Stimulated activated CD4-positive, alpha-beta T cell treated with anti-CD3 and anti-CD28 coated beads, Interleukin-12 subunit alpha, Interleukin-12 subunit beta, amount 100 ng/mL, for 48 hours (primary cell): ENCODE results near the gene FIGNL2.
A peak's percentile ranks its signal among the peaks of the same experiment; 100 is the strongest.
"Not testable (repeated sequence)": the region's sequence is repeated elsewhere in the genome, so short reads cannot be mapped to it uniquely, and the experiment has no call there.

ENCODE experiments used
- DNase-seq, 3 donors: peaks; one replicate each; pipeline ENCODE4 v3.0.0-alpha.2; 2020; ENCODE audit warnings: low read depth in 2 of 3, low spot score in 1 of 3

FIGNL2 gene

GRCh38 chr12:51818086-51818485, 30.4 kb downstream of the FIGNL2 start:
- no peak for DNase-seq

DNA sequence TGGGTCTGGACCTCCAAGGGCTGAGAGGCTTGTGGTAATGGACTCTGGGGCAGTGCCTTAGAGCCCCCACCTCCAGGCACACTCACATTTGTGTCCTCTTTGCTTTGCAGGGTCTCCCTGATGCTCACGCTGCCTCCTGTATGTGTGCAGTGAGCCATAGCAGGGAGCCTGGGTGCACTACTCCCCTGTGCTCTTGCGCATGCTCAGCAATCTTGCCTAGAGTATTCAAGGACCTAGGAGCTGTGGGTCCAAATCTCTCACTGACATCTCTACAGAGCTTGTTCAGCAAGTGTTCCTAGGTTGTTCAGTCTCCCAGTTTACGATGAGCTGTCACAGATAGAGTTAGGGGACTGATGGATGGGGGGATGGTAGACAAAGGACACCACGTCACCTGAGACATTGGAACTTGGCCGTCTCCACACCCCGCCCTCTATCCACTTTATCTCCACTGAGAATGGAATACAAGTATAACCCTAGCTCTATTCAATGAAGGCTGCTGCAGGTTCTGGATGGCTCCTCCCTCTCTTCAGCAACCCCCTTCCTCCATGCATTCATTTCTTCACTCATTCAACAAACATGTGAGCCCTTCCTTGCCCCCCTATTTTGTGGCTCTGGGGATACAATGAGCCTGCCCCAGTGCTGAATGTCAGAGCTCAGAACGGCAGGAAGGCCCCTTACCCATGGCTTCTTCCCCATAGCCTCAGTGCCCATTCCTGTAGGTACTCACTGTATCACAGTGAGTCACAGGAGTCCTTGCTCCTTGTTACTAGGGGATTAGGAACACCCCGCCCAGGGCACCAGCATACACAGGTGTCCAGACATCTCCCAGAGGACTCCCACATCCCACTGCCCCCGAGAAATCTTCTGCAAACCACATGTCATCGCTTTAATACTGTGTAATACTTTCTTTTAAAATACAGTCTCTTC, 31.2 kb downstream of the FIGNL2 start:
- DNase-seq: no peak

DNA sequence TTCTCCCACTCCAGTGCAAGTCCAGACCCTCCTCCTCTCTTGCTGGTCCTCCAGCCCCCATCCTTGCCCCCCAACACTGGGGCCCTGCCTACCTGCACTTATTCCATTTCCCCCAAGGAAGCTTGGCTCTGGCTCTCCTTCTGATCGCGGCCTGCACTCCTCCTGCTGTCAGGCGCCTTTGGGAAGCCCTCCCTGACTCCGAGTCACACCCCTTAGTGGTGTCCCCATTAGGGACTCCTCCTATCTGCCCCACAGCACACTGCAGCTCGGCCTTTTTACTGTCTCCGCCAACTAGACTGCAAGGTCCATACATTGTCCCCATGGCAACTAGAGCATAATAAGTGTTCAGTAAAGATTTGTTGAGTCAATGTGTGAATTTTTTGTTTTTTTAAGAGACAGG, 32.9 kb downstream of the FIGNL2 start:
- no peak for DNase-seq

DNA sequence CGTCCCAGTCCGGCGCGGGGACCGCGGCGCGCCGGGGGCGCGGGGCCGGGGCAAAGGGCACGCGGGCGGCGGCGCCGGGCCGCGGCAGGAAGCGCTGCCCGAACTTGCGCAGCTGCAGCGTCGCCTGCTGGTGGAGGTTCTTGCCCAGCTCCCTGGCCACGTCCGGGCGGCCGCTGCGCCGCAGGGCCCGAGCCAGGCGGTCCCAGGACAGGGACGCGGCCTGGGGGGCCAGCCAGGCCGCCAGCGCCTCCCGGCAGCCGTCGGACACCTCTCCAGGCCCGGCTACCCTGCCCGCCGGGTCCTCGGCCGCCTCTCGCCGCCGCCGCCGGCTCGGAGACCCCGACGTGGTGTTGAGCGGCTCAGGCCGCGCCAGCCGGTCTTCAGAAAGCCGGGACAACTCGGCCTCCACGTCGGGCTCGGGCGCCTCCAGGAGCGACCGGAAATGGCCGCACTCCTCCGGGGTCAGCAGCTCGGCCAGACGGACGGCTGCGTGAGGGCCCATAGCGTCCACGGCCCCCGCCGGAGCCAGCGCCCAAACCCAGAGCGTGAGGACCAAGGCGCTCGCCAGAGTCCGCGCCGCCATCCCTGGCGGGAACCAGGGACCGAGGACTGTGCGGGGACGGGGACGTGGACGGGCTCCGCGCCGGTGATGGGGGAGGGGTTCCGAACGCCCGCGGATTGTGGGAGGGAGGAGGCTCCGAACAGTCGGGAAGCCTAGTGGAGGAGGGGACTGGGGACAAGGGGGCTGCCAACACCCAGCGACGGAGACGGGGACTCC, 34.0 kb downstream of the FIGNL2 start:
- peak in 2 of 3 donors; percentile 54 to 61 for DNase-seq

DNA sequence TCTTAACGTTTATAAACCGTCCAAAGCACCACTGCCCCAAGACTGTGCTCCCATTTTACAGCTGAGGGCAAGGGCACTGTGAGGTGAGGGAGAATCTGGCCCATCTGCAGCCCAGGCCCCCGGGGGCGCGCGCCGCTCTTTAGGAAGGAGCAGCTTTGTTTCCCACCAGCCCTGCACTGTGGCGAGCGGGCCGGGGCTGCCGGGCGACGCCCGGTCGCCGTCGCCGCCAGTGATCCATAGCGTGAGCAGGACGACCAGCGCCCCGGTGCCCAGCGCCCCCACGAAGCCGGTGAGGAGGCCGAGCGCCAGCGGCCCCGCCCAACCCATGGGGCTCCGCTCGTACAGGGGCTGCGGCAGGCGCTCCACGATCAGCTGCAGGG, 34.6 kb downstream of the FIGNL2 start:
- DNase-seq: no peak

GRCh38 chr12:51812871-51813270, 35.6 kb downstream of the FIGNL2 start:
- no peak for DNase-seq

- DNase-seq: no peak
Measured at GRCh38 chr12:51811203-51812202, 37.0 kb downstream of the FIGNL2 start.

DNA sequence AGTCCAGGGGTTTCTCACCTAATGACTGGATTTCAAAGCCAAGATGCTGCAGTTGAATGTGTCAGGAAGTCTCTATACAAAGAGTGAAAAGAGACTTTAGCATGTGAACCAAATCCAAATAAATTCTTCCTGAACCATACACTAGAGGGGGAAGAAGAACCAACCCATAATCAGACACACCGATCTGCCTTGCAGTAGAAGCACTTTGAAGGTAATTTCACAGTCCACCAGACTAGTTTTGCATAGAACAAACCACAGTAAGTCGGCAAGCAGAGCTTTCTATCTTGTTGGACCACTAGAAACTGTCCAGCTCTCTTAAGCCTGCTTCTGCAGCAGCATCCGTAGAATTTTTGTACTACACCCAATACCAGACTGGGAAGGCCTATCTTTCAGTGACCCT, 39.3 kb downstream of the FIGNL2 start:
- DNase-seq: no peak

DNA sequence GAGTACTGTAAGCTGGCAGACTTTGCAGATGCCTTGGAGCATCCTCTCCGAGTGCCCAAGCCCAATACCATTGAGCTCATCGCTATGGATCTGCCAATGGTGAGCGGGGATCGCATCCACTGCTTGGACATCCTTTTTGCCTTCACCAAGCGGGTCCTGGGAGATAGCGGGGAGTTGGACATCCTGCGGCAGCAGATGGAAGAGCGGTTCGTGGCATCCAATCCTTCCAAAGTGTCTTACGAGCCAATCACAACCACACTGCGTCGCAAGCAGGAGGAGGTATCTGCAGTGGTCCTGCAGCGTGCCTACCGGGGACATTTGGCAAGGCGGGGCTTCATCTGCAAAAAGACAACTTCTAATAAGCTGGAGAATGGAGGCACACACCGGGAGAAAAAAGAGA, 41.6 kb downstream of the FIGNL2 start:
- DNase-seq: no peak

- no peak for DNase-seq
Measured at GRCh38 chr12:51801027-51801426, 47.5 kb downstream of the FIGNL2 start.

GRCh38 chr12:51798501-51798900, 50.0 kb downstream of the FIGNL2 start:
- DNase-seq: no peak

DNA sequence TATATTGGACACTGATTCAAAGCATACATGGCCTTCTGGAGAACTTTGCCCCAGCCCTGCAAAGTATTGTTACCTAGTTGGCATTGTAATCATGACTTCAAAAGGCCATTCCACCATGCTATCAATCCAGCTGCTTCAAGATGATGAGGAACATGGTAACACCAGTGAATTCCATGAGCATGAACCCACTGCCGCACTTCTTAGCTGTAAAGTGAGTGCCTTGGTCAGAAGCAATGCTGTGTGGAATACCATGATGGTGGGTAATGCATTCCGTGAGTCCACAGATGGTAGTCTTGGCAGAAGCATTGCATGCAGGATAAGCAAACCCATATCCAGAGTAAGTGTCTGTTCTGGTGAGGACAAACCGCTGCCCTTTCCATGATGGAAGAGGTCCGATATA, 50.5 kb downstream of the FIGNL2 start:
- not testable (repeated sequence) for DNase-seq

DNA sequence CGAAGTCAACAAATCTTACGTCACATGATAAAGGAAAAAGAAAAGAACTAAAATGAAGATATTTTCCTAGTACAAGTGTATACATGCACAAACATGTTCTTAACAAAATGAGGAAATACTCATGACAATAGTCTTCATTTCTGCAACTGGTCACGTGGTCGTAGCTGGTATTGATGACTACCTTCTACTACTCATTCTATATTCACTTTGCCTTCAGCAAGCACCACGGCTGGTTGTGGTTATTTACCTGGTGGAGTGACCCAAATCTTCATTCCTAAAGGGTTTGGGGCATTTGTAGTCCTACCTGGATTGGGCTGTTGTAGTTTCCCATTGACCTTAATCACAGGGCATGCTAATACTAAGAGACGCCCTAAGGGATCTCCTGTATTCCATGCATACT, 51.2 kb downstream of the FIGNL2 start:
- DNase-seq: no peak

DNA sequence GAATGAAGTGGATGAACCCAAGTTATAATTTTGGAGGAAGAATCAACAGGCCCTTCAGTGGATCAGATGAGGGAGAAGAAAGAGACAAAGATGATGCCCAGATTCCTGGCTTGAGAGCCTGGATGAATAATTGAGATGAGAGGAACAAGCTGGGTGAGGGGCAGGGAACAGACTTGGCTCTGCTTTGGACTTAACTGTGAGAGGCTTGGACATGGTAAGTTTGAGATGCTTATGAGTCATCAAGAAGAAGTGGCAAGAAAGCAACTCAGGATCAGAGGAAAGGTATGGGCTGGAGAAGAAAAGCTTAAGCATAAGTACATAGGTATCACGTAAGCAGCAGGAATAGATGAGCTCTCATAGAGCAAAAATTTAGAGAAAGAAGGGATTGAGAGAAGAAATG, 55.3 kb downstream of the FIGNL2 start:
- DNase-seq: no peak

GRCh38 chr12:51792417-51792816, 56.1 kb downstream of the FIGNL2 start:
- no peak for DNase-seq

DNA sequence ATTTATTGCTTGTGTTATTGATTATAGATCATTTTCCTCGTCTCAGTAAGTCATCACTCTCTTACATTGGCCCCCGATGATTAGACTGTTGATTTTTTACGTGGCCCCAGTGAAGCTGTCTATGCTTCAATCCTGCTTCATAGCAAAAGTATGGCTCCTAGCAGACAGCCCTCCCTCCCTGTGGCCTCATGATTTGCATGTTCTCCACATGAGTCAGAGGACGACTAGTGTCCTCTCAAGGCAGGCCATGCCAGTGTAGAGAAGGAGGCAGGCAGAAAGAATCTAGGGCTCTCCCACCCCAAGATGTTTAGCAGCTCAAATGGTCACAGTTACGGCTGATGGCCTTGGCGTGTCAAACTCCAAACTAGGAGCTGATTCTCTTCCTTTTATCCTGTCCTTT, 59.6 kb downstream of the FIGNL2 start:
- DNase-seq: no peak

- no peak for DNase-seq
Measured at GRCh38 chr12:51785906-51786305, 62.6 kb downstream of the FIGNL2 start.

- no peak for DNase-seq
Measured at GRCh38 chr12:51784688-51785087, 63.8 kb downstream of the FIGNL2 start.

GRCh38 chr12:51779876-51780275, 68.6 kb downstream of the FIGNL2 start:
- no peak for DNase-seq

DNA sequence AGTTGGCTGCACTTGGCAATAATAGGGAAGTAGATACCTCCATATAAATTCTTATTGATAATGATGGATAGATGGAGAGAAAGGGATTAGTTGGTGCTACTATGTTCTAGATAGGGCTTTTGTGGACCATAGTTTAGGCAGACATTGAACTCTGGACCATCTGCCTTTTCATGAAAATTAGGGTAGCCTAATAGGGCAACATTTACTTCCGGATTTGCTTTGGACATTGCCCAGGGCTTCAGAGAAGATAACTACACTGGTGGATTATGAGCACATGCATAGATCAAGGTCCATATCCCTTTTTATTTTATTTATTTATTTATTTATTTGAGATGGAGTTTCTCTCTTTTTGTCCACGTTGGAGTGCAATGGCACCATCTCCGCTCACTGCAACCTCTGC, 70.5 kb downstream of the FIGNL2 start:
- no peak for DNase-seq

GRCh38 chr12:51777457-51777856, 71.1 kb downstream of the FIGNL2 start:
- no peak for DNase-seq
